Effector CD4-positive, alpha-beta T cell (primary cell): ENCODE measurements around the gene ATG4B.

Experiments
- DNase-seq: peaks from one replicate; pipeline ENCODE4 v3.0.0-alpha.2; 2020

Gene ATG4B

DNA sequence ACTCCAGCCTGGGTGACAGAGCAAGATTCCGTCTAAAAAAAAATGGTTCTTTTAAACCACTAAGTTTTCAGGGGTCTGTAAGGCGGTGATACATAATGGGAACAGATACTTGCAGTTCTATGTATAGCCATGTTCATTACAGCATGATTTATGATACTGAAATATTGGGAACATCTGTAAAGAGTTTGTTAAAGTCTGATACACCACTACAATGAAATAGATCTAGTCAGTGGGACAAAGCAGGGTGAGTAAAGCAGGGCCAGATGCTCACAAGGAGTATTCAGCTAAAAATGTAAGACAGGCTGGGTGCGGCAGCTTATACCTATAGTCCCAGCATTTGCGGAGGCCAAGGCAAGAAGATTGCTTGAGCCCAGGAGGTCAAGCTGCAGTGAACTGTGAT, 58.2 kb downstream of the ATG4B start:
- DNase-seq = no peak

- DNase-seq = no peak
Measured at GRCh38 chr2:241701149-241701398, 63.6 kb downstream of the ATG4B start.

DNA sequence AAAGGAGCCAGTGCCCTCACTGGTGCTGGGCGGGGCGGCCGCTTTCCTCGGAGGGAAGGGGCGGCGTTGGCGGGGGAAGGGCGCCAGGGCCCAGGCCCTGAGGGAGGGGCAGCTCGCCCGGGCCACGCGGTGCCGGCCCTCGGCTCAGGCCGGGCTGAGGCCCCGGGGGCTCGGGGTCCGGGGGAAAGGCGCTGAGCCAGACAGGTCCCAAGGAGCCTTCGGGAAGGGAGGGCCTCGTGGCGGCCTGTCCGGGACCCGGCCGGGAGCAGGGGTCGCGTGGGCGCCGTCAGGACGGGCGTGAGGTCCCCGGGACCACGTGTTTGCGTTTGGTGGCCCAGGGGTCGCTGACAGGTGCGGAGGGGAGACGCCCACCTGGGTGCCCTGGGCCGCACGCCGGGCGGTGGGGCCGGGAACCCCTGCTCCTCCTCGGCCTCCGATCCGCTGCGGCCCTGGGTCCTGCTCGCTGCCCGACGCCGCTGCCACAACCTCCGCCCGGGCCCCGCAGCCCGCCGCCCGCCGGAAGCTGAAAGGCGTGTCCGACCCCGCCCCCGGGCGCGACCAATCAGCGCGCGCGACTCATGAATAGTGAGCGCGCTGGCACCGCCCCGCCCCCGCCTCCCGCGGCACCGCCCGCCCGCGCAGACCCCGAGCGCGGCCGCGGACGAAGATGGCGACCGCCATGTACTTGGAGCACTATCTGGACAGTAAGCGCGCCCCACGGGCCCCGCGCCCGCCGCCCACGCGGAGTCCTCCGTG, 64.1 kb downstream of the ATG4B start, which contains the start of gene ING5:
TSS of gene ING5 (plus strand) at position 641 of the 756 bp plus-strand sequence. CDS start at position 668, 27 bp downstream.
- DNase-seq = peak; percentile 95

DNA sequence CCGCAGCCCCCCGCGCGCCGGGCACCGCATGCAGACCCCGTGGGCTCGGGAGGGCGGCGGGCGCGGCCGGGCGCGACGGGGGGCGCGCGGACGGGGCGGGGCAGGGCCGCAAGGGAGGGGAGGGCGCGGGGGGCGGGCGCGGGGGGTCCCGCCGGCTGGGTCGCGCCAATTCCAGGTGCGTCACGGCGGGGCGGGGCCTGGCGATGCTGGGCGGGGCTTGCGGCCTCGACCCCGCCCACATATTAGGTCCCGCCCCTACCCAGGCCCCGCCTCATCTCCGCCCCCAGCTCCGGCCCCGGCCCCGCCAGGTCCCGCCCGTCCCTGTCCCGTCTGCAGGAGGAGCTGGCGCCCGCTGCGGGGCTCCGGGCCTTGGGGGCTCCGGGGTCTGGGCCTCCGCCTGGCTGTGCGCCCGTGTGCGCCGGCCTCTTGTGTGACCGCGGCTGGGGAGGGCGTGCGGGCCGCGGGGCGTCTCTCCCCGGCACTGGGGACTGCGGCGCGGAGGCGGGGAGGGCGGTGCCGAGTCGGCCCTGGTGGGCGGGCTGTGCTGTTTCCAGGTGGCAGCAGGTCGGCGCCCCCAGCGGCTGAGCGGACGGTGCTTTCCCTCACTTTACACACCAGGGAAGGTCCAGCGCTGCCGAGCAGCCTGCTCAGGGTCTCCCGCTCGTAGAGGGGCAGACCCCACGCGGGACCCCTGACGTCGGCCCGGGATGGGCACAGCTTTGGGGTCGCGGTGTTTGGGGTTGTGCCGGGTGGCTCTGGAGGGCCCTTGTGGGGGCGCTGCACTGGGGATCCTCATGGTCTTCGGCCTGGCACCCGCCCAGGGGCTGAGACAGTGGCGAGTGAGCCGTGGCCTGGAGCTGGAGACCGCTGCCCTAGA, 64.9 kb downstream of the ATG4B start:
- DNase-seq = peak; percentile 85

- no peak for DNase-seq
Measured at GRCh38 chr2:241703032-241703604, 65.6 kb downstream of the ATG4B start.

DNA sequence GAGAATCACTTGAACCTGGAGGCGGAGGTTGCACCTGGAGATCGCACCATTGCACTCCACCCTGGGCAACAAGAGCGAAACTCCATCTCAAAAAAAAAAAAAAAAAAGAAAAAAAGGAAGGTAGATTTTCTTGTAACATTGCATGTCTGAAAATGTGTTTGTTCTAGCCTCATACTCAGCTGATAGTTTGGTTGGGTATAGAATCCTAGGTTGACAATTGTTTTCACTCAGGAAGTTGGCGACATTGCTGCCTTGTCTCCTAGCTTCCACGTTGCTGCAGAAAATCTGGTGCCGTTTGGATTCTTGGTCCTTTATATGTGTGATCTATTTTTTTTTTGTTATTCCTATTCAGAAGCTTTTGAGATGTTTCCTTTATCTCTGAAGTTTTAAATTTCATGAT, 69.0 kb downstream of the ATG4B start:
- DNase-seq = no peak

GRCh38 chr2:241708879-241709278, 71.4 kb downstream of the ATG4B start:
- DNase-seq = no peak

DNA sequence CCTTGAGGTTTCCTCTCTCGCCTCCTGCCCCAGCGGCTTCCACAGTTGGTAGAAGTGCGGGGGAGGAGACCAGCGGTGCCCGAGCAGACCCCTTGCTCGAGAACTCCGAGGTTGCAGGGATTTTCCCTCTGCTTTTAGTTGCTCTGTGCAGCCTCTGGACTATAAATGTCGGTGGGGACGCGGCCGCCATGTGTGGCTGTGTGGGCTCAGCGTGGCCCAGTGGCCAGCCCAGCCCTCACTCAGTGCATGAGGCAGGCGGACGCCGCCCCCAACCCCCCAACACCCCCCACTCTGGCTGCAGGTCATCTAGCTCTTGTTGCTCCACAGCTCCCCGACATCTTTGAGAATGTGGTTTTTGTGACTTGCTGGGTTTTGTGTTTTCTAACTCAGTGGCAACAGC, 81.6 kb downstream of the ATG4B start:
- no peak for DNase-seq

DNA sequence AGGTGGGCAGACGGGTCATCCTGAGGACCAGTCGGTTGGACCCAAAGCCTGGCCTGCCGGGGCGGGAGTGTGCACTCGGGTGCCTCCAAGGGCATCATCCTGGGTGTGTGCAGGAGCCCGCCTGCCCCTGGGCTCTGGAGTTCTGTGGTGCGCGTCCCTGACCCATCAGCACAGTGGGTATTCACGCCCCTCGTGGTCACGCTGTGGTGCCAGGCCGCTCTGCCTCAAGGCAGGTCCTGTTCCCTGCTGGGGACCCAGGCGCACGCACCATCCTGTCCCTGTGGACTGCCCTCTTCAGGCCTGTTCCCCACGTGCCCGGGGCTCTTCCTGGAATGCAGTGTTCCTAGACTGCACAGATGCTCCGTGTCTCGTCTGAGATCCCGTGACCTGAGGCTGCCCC, 82.6 kb downstream of the ATG4B start:
- no peak for DNase-seq

DNA sequence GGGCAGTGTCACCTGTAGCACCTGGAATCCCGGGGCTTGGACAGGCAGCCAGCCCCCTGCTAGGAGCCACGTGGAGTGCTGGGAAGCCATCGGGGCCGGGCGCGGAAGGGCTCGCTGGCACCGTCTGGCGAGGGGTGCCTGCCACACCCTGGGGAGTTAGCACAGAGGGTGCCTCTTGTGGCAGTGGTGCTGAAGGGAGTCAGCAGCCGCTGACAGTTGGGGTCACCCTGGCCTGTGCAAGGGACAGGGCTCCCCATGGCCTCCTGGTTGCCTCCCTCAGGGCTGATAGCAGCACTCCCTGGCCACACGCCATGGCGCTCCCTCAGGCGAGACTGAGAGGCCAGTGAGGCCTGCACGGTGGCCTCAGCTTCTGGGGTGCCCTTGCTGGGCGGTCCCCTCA, 83.1 kb downstream of the ATG4B start:
- no peak for DNase-seq

DNA sequence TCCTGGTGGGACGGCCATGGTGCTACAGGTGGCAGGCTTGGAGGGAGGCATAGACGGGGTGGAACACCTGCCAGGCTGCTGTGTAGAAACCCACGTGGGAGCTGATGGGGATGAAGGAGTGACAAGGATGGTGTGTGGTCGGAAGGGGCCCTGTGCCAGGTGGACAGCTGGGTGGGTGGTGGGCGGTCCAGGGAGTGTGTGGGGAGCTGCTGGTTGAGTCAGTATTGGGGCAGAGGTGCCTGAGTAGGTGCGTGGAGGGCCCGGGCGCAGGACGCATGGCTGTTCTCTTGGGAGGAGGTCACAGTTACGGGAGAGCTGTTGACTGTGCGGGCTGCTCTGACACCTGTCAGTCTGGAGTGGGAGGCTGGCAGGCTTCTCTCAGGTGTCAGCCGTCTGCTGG, 84.4 kb downstream of the ATG4B start:
- DNase-seq = no peak

DNA sequence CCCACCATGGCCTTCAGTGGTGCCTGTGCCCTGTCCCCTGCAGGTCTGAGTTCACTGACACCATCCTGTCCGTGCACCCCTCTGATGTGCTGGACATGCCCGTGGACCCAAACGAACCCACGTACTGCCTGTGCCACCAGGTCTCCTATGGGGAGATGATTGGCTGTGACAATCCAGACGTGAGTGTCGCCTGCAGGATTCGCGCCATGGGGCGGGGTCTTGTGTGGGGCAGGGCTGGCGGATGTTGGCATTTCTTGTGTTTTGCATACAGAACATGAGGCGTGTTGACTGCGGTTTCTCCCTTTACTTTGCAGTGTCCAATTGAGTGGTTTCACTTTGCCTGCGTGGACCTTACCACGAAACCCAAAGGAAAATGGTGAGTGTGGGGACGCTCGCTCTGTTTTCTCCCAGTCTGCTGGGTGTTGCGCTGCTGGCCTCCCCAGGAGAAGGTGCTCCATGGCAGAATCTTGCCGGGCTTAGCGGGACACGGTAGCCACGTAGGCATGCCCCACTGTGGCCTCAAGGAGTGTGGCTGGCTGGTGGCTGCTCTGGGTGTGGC, 85.5 kb downstream of the ATG4B start:
- no peak for DNase-seq
